HepG2 (cell line): ENCODE results near the gene SEC11A. TPM values are rescaled to one million over a fixed set of nuclear protein-coding genes. Genes with fewer than 3 reads are reported as not detected.

Experiments used
- AGO1 ChIP-seq: fragments of 200-400 bp; formaldehyde crosslinking; IDR thresholded peaks from 2 replicates; pipeline ENCODE4 v1.6.1; 2017; ENCODE audit warnings: mild to moderate bottlenecking, low read depth, low read length, moderate library complexity; ENCODE audit not compliant: poor library complexity, severe bottlenecking
- BCL3 ChIP-seq: sonication (generic); formaldehyde crosslinking; IDR thresholded peaks from 2 replicates; pipeline ENCODE4 v1.5.1; 2020; ENCODE audit warnings: mild to moderate bottlenecking, missing genetic modification reagents, moderate library complexity
- BCL6 ChIP-seq: IDR thresholded peaks from 2 replicates; pipeline ENCODE4 v1.6.1; 2016; ENCODE audit warnings: missing genetic modification reagents, missing compliant biosample characterization
- EEA1 ChIP-seq: sonication (generic); formaldehyde crosslinking; IDR thresholded peaks from 2 replicates; pipeline ENCODE4 v1.5.1; 2020; ENCODE audit warnings: mild to moderate bottlenecking, missing genetic modification reagents, borderline replicate concordance
- ELF4 ChIP-seq: sonication (generic); formaldehyde crosslinking; IDR thresholded peaks from 2 replicates; pipeline ENCODE4 v1.5.0; 2020; ENCODE audit warnings: missing genetic modification reagents, mild to moderate bottlenecking, moderate library complexity, borderline replicate concordance
- GPN1 ChIP-seq: sonication (generic); formaldehyde crosslinking; IDR thresholded peaks from 2 replicates; pipeline ENCODE4 v1.5.1; 2020; ENCODE audit warnings: missing genetic modification reagents, borderline replicate concordance
- HES4 ChIP-seq: sonication (generic); formaldehyde crosslinking; IDR thresholded peaks from 2 replicates; pipeline ENCODE4 v1.9.0; 2021; ENCODE audit warnings: mild to moderate bottlenecking, missing genetic modification reagents, borderline replicate concordance
- HNF4A ChIP-seq: sonication (generic); formaldehyde crosslinking; IDR thresholded peaks from 2 replicates; pipeline ENCODE4 v1.4.0; 2020; ENCODE audit warnings: missing genetic modification reagents
- MAZ ChIP-seq, 2 experiments: sonication (generic) in 1 of 2; formaldehyde crosslinking in 1 of 2; IDR thresholded peaks; 2 replicates each; pipeline versions ENCODE4 v1.5.0 to v1.6.1; 2012 to 2020; ENCODE audit warnings: low read depth in 2 of 2, mild to moderate bottlenecking in 2 of 2, borderline replicate concordance in 1 of 2, improper control_type of control experiment in 1 of 2, low read length in 1 of 2, missing genetic modification reagents in 1 of 2, moderate library complexity in 1 of 2
- MBD4 ChIP-seq: IDR thresholded peaks from 2 replicates; pipeline ENCODE4 v1.6.1; 2012; ENCODE audit warnings: low read length, inconsistent platforms, borderline replicate concordance
- POLR2A ChIP-seq, 2 experiments: IDR thresholded peaks; 2 replicates each; pipeline ENCODE4 v1.6.1; 2011; ENCODE audit warnings: low read depth in 2 of 2, low read length in 2 of 2, mild to moderate bottlenecking in 1 of 2, moderate library complexity in 1 of 2; ENCODE audit not compliant: insufficient read depth in 1 of 2
- PRMT3 ChIP-seq: sonication (generic); formaldehyde crosslinking; IDR thresholded peaks from 2 replicates; pipeline ENCODE4 v1.8.1; 2022; ENCODE audit warnings: low read depth, mild to moderate bottlenecking, moderate library complexity, missing genetic modification reagents, borderline replicate concordance
- SP1 ChIP-seq, 2 experiments: fragments of 450-650 bp in 1 of 2; sonication (generic) in 1 of 2; formaldehyde crosslinking in 1 of 2; IDR thresholded peaks; 2 replicates each; pipeline versions ENCODE4 v1.4.0 to v1.6.1; 2016 to 2020; ENCODE audit warnings: missing genetic modification reagents in 1 of 2
- SPEN ChIP-seq: sonication (generic); formaldehyde crosslinking; IDR thresholded peaks from 2 replicates; pipeline ENCODE4 v1.5.1; 2020; ENCODE audit warnings: low read depth, mild to moderate bottlenecking, missing genetic modification reagents
- THAP7 ChIP-seq: sonication (generic); formaldehyde crosslinking; IDR thresholded peaks from 2 replicates; pipeline ENCODE4 v1.8.1; 2023; ENCODE audit warnings: mild to moderate bottlenecking, missing genetic modification reagents
- XRCC5 ChIP-seq: fragments of 200-400 bp; formaldehyde crosslinking; optimal IDR thresholded peaks from 2 replicates; pipeline ENCODE3; 2017; ENCODE audit warnings: mild to moderate bottlenecking, low read length
- ZFP1 ChIP-seq: IDR thresholded peaks from 2 replicates; pipeline ENCODE4 v1.6.1; 2016
- ZIK1 ChIP-seq: sonication (generic); formaldehyde crosslinking; IDR thresholded peaks from 2 replicates; pipeline ENCODE4 v1.5.0; 2020; ENCODE audit warnings: mild to moderate bottlenecking, low read depth, missing genetic modification reagents, borderline replicate concordance
- ZNF446 ChIP-seq: sonication (generic); formaldehyde crosslinking; IDR thresholded peaks from 2 replicates; pipeline ENCODE4 v1.5.0; 2020; ENCODE audit warnings: mild to moderate bottlenecking, missing genetic modification reagents
- ZNF501 ChIP-seq: sonication (generic); formaldehyde crosslinking; IDR thresholded peaks from 2 replicates; pipeline ENCODE4 v1.5.1; 2020; ENCODE audit warnings: mild to moderate bottlenecking, moderate library complexity, missing genetic modification reagents
- ZNF766 ChIP-seq: sonication (generic); formaldehyde crosslinking; IDR thresholded peaks from 2 replicates; pipeline ENCODE4 v1.5.0; 2020; ENCODE audit warnings: missing genetic modification reagents, borderline replicate concordance
- ZNF792 ChIP-seq: IDR thresholded peaks from 2 replicates; pipeline ENCODE4 v1.6.1; 2016
- ZNF883 ChIP-seq: sonication (generic); formaldehyde crosslinking; IDR thresholded peaks from 2 replicates; pipeline ENCODE4 v1.5.1; 2020; ENCODE audit warnings: mild to moderate bottlenecking, missing genetic modification reagents; ENCODE audit errors: not compliant biosample characterization
- polyA plus RNA-seq, 8 experiments: library from polyadenylated mRNA; depleted of rRNA in 3 of 8; stranded (reverse) in 7 of 8; unstranded in 1 of 8; fragments of >200 nt; fragmentation: Illumina TruSeq in 4 of 8; extraction: Trizol in 4 of 8; gene quantifications; 2 replicates each; pipeline versions ENCODE4 v1.2.1 to v1.2.3, GENCODE V29; 2011 to 2016; ENCODE audit warnings: low read depth in 4 of 8, missing spikeins in 1 of 8, mixed read lengths in 1 of 8; ENCODE audit not compliant: insufficient read depth in 1 of 8
- total RNA-seq, 5 experiments: library from RNA; depleted of rRNA; stranded (reverse); fragments of >200 nt; fragmentation: Illumina TruSeq; extraction: Trizol; gene quantifications; 2 replicates each; pipeline ENCODE4 v1.2.3, GENCODE V29; 2016; ENCODE audit warnings: low read depth in 1 of 5
- TF ChIP-seq, protein P1 (sequence below): sonication (generic); formaldehyde crosslinking; IDR thresholded peaks from 2 replicates; pipeline ENCODE4 v1.4.0; 2020; ENCODE audit warnings: missing genetic modification reagents

Gene SEC11A
- total and polyA plus RNA-seq, 2 of the 13 experiments (the other 11 are each of a cell fraction or from before 2014, with no cell fraction given) = 141 to 230 TPM

- TF ChIP-seq SPEN (CRISPR knock-in tag) (0 out of 2 replicates have a peak, but pooled peaks have one; percentile 11), ZNF792 (CRISPR knock-in tag) (no peak), HNF4A (CRISPR knock-in tag) (0 out of 2 replicates have a peak, but pooled peaks have one; percentile 0), SP1 (IDR thresholded peaks at IDR 0.05) (no peak), SP1 (CRISPR knock-in tag; IDR thresholded peaks at IDR 0.05) (no peak), ZNF766 (CRISPR knock-in tag) (no peak), MBD4 (no peak), AGO1 (peak; percentile 32), BCL6 (CRISPR knock-in tag) (0 out of 2 replicates have a peak, but pooled peaks have one; percentile 4), MAZ (IDR thresholded peaks at IDR 0.05; ENCODE audit: borderline replicate concordance, low read depth, low read length) (no peak), MAZ (CRISPR knock-in tag; IDR thresholded peaks at IDR 0.05; ENCODE audit: low read depth) (0 out of 2 replicates have a peak, but pooled peaks have one; percentile 3), ZNF446 (0 out of 2 replicates have a peak, but pooled peaks have one; percentile 18), HES4 (CRISPR knock-in tag) (peak; percentile 7; the same call in 1 of the 2 replicates), ZIK1 (CRISPR knock-in tag) (0 out of 2 replicates have a peak, but pooled peaks have one; percentile 9), THAP7 (no peak), ZFP1 (no peak), XRCC5 (peak; percentile 14), PRMT3 (CRISPR knock-in tag) (0 out of 2 replicates have a peak, but pooled peaks have one; percentile 30), ZNF501 (CRISPR knock-in tag) (no peak), ZNF883 (CRISPR knock-in tag) (peak; percentile 4), BCL3 (CRISPR knock-in tag) (0 out of 2 replicates have a peak, but pooled peaks have one; percentile 38), POLR2A (IDR thresholded peaks at IDR 0.05; ENCODE audit: insufficient read depth in 1 of 2, low read depth in 2 of 2, low read length in 2 of 2) (peak; percentile 23 to 41), EEA1 (CRISPR knock-in tag) (0 out of 2 replicates have a peak, but pooled peaks have one; percentile 73), GPN1 (CRISPR knock-in tag) (no peak), ELF4 (CRISPR knock-in tag) (no peak)
- TF ChIP-seq, protein P1, sequence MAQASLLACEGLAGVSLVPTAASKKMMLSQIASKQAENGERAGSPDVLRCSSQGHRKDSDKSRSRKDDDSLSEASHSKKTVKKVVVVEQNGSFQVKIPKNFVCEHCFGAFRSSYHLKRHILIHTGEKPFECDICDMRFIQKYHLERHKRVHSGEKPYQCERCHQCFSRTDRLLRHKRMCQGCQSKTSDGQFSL (CRISPR knock-in tag) = peak; percentile 58; the same call in 1 of the 2 replicates
- TF ChIP-seq, all 625 proteins: peak for 43
Observed at GRCh38 chr15:84748274-84749110, 32.6 kb upstream of the SEC11A start, which contains the start of gene ZNF592 (continued).
